IMR-90 (cell line): ENCODE results near the gene MFAP2.

Experiments used
- CHD1 ChIP-seq: IDR thresholded peaks from 2 replicates; pipeline ENCODE4 v1.6.1; 2012; ENCODE audit warnings: low read depth, low read length, improper control_type of control experiment
- MAFK ChIP-seq: IDR thresholded peaks from 2 replicates; pipeline ENCODE4 v1.6.1; 2012; ENCODE audit warnings: low read depth, low read length, improper control_type of control experiment
- MAZ ChIP-seq: IDR thresholded peaks from 2 replicates; pipeline ENCODE4 v1.6.1; 2012; ENCODE audit warnings: low read depth, mild to moderate bottlenecking, low read length, improper control_type of control experiment, moderate library complexity, borderline replicate concordance
- POLR2A ChIP-seq: IDR thresholded peaks from 2 replicates; pipeline ENCODE4 v1.6.1; 2012; ENCODE audit warnings: mild to moderate bottlenecking, low read depth, low read length
- RAD21 ChIP-seq: IDR thresholded peaks from 2 replicates; pipeline ENCODE4 v1.6.1; 2012; ENCODE audit warnings: low read length, improper control_type of control experiment
- RCOR1 ChIP-seq: IDR thresholded peaks from 2 replicates; pipeline ENCODE4 v1.6.1; 2012; ENCODE audit warnings: mild to moderate bottlenecking, low read length, improper control_type of control experiment; ENCODE audit not compliant: insufficient replicate concordance
- RFX5 ChIP-seq: IDR thresholded peaks from 2 replicates; pipeline ENCODE4 v1.8.0; 2012; ENCODE audit warnings: low read depth, mild to moderate bottlenecking, low read length, moderate library complexity
- SMC3 ChIP-seq: fragments of 150-350 bp; IDR thresholded peaks from 2 replicates; pipeline ENCODE4 v1.6.1; 2016; ENCODE audit warnings: low read depth, mild to moderate bottlenecking, antibody characterized with exemption, low read length, moderate library complexity
- TF ChIP-seq, protein P1 (sequence below): conservative IDR thresholded peaks from 2 replicates; pipeline ENCODE4 v1.5.1; 2012; ENCODE audit warnings: mild to moderate bottlenecking, low read depth, low read length, improper control_type of control experiment
- TF ChIP-seq, protein P2 (sequence below): fragments of 150-350 bp; IDR thresholded peaks from 2 replicates; pipeline ENCODE4 v1.6.1; 2017; ENCODE audit warnings: mild to moderate bottlenecking, antibody characterized with exemption, low read length, low read depth
- TF ChIP-seq, protein P3 (sequence below): fragments of 150-350 bp; IDR thresholded peaks from 2 replicates; pipeline ENCODE4 v1.6.1; 2016; ENCODE audit warnings: low read depth, mild to moderate bottlenecking, low read length, moderate library complexity, borderline replicate concordance

DNA sequence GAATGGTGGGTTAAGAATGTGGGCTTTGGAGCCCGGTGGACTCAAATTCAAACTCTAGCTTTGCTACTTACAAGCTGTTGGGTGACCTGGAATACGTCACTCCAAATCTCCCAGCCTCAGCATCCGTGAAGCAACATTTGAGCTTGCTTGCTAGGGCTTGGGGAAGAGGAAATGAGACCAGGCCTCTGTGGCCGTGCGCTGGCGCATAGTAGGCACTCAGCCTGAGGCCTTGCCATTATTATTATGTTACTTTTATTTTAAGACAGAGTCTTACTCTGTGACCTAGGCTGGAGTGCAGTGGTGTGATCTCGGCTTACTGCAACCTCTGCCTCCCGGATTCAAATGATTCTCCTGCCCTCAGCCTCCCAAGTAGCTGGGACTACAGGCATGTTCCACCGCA, 12.3 kb upstream of the MFAP2 start:
- TF ChIP-seq, protein P1, sequence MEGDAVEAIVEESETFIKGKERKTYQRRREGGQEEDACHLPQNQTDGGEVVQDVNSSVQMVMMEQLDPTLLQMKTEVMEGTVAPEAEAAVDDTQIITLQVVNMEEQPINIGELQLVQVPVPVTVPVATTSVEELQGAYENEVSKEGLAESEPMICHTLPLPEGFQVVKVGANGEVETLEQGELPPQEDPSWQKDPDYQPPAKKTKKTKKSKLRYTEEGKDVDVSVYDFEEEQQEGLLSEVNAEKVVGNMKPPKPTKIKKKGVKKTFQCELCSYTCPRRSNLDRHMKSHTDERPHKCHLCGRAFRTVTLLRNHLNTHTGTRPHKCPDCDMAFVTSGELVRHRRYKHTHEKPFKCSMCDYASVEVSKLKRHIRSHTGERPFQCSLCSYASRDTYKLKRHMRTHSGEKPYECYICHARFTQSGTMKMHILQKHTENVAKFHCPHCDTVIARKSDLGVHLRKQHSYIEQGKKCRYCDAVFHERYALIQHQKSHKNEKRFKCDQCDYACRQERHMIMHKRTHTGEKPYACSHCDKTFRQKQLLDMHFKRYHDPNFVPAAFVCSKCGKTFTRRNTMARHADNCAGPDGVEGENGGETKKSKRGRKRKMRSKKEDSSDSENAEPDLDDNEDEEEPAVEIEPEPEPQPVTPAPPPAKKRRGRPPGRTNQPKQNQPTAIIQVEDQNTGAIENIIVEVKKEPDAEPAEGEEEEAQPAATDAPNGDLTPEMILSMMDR: no peak
- TF ChIP-seq POLR2A (no peak), RFX5 (no peak), CHD1 (no peak), SMC3 (no peak), MAFK (no peak), MAZ (no peak), RCOR1 (no peak), RAD21 (no peak)
- TF ChIP-seq, protein P2, sequence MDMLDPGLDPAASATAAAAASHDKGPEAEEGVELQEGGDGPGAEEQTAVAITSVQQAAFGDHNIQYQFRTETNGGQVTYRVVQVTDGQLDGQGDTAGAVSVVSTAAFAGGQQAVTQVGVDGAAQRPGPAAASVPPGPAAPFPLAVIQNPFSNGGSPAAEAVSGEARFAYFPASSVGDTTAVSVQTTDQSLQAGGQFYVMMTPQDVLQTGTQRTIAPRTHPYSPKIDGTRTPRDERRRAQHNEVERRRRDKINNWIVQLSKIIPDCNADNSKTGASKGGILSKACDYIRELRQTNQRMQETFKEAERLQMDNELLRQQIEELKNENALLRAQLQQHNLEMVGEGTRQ: no peak
- TF ChIP-seq, protein P3, sequence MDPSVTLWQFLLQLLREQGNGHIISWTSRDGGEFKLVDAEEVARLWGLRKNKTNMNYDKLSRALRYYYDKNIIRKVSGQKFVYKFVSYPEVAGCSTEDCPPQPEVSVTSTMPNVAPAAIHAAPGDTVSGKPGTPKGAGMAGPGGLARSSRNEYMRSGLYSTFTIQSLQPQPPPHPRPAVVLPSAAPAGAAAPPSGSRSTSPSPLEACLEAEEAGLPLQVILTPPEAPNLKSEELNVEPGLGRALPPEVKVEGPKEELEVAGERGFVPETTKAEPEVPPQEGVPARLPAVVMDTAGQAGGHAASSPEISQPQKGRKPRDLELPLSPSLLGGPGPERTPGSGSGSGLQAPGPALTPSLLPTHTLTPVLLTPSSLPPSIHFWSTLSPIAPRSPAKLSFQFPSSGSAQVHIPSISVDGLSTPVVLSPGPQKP: no peak
